K562 (cell line): Measurements from ENCODE around the gene MACROH2A2. TPM values are rescaled to one million over a fixed set of nuclear protein-coding genes. Genes with fewer than 3 reads are reported as not detected.

ENCODE experiments used
- ATAC-seq: fragments of 200-7000 bp; cut with Tn5 transposase; 3 replicates; pipeline ENCODE4 v1.9.1; 2020; ENCODE audit warnings: moderate library complexity
- BruUV-seq: library from RNA; stranded (reverse); fragments of 400-500 nt; replicated peaks from 2 replicates; lab custom pipeline; 2021; lab: Mats Ljungman, UMichigan
- CTCF ChIA-PET: fragments of 300-600 bp; formaldehyde crosslinking; extraction: SDS; loops from one replicate; lab custom pipeline; 2021; ENCODE audit warnings: low intra/inter-chr PET ratio; lab: Yijun Ruan, JAX
- POLR2A ChIA-PET: fragments of 300-600, 350-650 bp; sonication (Branson Sonifier 250); formaldehyde crosslinking; extraction: SDS; loops from one replicate; lab custom pipeline; 2021; ENCODE audit warnings: antibody characterized with exemption, inconsistent platforms; lab: Yijun Ruan, JAX
- DNase-seq, 4 experiments: peaks; one replicate each; pipeline versions ENCODE4 v3.0.0 to v3.0.0-alpha.2; 2011 to 2018; ENCODE audit warnings: low spot score in 3 of 4, mixed read lengths in 3 of 4; ENCODE audit errors: extremely low read depth in 1 of 4
- FAIRE-seq: peaks from 2 replicates; lab custom pipeline; 2011; peaks lifted over from hg19 to GRCh38; lab: Jason Lieb, UNC
- H2AFZ ChIP-seq: 2 replicates; pipeline ENCODE4 v1.6.0; 2011; ENCODE audit warnings: low read depth, low read length, control low read depth, inconsistent platforms
- H3K27ac ChIP-seq: fragments of 200-600 bp; 3 replicates; pipeline ENCODE4 v1.8.0; 2011; ENCODE audit warnings: low read depth, mild to moderate bottlenecking, control low read depth, inconsistent platforms, low read length, moderate library complexity, mixed read lengths; ENCODE audit errors: extremely low read depth
- H3K27me3 ChIP-seq, 2 experiments: fragments of 300-600 bp in 1 of 2; 2 replicates in 1 of 2; 3 replicates in 1 of 2; pipeline versions ENCODE4 v1.6.0 to v1.8.0; 2011; ENCODE audit warnings: inconsistent platforms in 2 of 2, low read length in 2 of 2, mild to moderate bottlenecking in 1 of 2, mixed read lengths in 1 of 2, moderate library complexity in 1 of 2; ENCODE audit not compliant: control insufficient read depth in 2 of 2, insufficient read depth in 2 of 2
- H3K36me3 ChIP-seq: fragments of 300-600 bp; 3 replicates; pipeline ENCODE4 v1.8.0; 2011; ENCODE audit warnings: mild to moderate bottlenecking, low read length, inconsistent platforms; ENCODE audit not compliant: control insufficient read depth, insufficient read depth
- H3K4me1 ChIP-seq, 2 experiments: fragments of 200-600 bp in 1 of 2; replicated peaks in 1 of 2; 2 replicates in 1 of 2; 3 replicates in 1 of 2; pipeline versions ENCODE4 v1.5.1 to v1.8.0; 2011; ENCODE audit warnings: inconsistent platforms in 2 of 2, low read length in 2 of 2, mild to moderate bottlenecking in 1 of 2, mixed read lengths in 1 of 2, moderate library complexity in 1 of 2; ENCODE audit not compliant: control insufficient read depth in 2 of 2, insufficient read depth in 2 of 2
- H3K4me2 ChIP-seq: 2 replicates; pipeline ENCODE4 v1.6.1; 2011; ENCODE audit warnings: low read length, control low read depth, inconsistent platforms, mixed read lengths; ENCODE audit not compliant: insufficient read depth
- H3K4me3 ChIP-seq: fragments of 200-600 bp; sonication (generic), shearing (Covaris generic); 2 replicates; pipeline ENCODE4 v1.5.1; 2016; ENCODE audit warnings: control low read depth, inconsistent platforms
- H3K79me2 ChIP-seq: fragments of 200-600 bp; 3 replicates; pipeline ENCODE4 v1.8.0; 2011; ENCODE audit warnings: low read length, inconsistent platforms; ENCODE audit not compliant: control insufficient read depth, insufficient read depth
- H3K9ac ChIP-seq, 2 experiments: 2 replicates each; pipeline versions ENCODE4 v1.6.0 to v1.6.1; 2011; ENCODE audit warnings: low read depth in 2 of 2, low read length in 2 of 2, control low read depth in 1 of 2, inconsistent platforms in 1 of 2, mild to moderate bottlenecking in 1 of 2, mixed read lengths in 1 of 2; ENCODE audit not compliant: insufficient read depth in 1 of 2
- H3K9me1 ChIP-seq: one replicate; pipeline ENCODE4 v1.6.0; 2011; ENCODE audit warnings: inconsistent platforms, mild to moderate bottlenecking, low read length, moderate library complexity; ENCODE audit not compliant: control insufficient read depth, insufficient read depth
- H3K9me3 ChIP-seq: replicated peaks from 2 replicates; pipeline ENCODE4 v1.5.1; 2011; ENCODE audit warnings: low read depth, low read length, inconsistent platforms; ENCODE audit not compliant: control insufficient read depth, insufficient read depth
- H4K20me1 ChIP-seq: replicated peaks from 2 replicates; pipeline ENCODE4 v1.6.1; 2011; ENCODE audit warnings: low read length, inconsistent platforms, mixed read lengths; ENCODE audit not compliant: control insufficient read depth, insufficient read depth
- CREBBP ChIP-seq: IDR thresholded peaks from one replicate; pipeline ENCODE4 v1.6.1; 2012; ENCODE audit warnings: low read depth, mild to moderate bottlenecking, control low read depth, inconsistent platforms, low read length
- E2F5 ChIP-seq: sonication (generic); formaldehyde crosslinking; IDR thresholded peaks from 2 replicates; pipeline ENCODE4 v1.8.0; 2022; ENCODE audit warnings: mild to moderate bottlenecking, missing genetic modification reagents
- FOXA3 ChIP-seq, 2 experiments: fragments of 450-650 bp in 1 of 2; sonication (generic) in 1 of 2; formaldehyde crosslinking; IDR thresholded peaks in 1 of 2; conservative IDR thresholded peaks in 1 of 2; 2 replicates each; pipeline versions ENCODE4 v1.4.0 to v1.8.0; 2020 to 2022; ENCODE audit warnings: mild to moderate bottlenecking in 2 of 2, missing genetic modification reagents in 1 of 2
- ILK ChIP-seq: fragments of 450-650 bp; IDR thresholded peaks from 2 replicates; pipeline ENCODE4 v1.6.1; 2016; ENCODE audit warnings: missing genetic modification characterization, low read depth, mild to moderate bottlenecking, missing compliant biosample characterization, moderate library complexity, borderline replicate concordance
- MYBL2 ChIP-seq, 2 experiments: fragments of 450-650 bp in 1 of 2; sonication (generic) in 1 of 2; formaldehyde crosslinking in 1 of 2; IDR thresholded peaks; 2 replicates each; pipeline versions ENCODE4 v1.6.1 to v1.8.1; 2017 to 2022; ENCODE audit warnings: borderline replicate concordance in 1 of 2, inconsistent platforms in 1 of 2, low read depth in 1 of 2, mild to moderate bottlenecking in 1 of 2, missing genetic modification reagents in 1 of 2, moderate library complexity in 1 of 2
- PTBP1 ChIP-seq: fragments of 200-400 bp; formaldehyde crosslinking; IDR thresholded peaks from 2 replicates; pipeline ENCODE4 v1.6.1; 2017; ENCODE audit warnings: low read depth, low read length
- SMARCC2 ChIP-seq: fragments of 450-650 bp; IDR thresholded peaks from 2 replicates; pipeline ENCODE4 v1.6.1; 2017; ENCODE audit warnings: antibody characterized with exemption, moderate library complexity, mild to moderate bottlenecking, low read depth
- XRCC4 ChIP-seq: IDR thresholded peaks from one replicate; pipeline ENCODE4 v1.6.1; 2011; ENCODE audit not compliant: insufficient read depth, insufficient read length; ENCODE audit errors: extremely low read depth
- WGBS: fragments of 100-300 bp; shearing (Covaris generic); methylation state at CpG from one replicate; pipeline ENCODE4 v1.1.6; 2016; ENCODE audit warnings: low coverage, mixed read lengths; ENCODE audit not compliant: insufficient coverage; ENCODE audit errors: missing lambda C conversion rate; 5-methylcytosine and 5-hydroxymethylcytosine counted together
- in situ Hi-C: fragments of 300-500 bp; cut with MboI; formaldehyde crosslinking; loops from 4 replicates; pipeline ENCODE4 v1.15.0; 2018; ENCODE audit warnings: inconsistent platforms, mixed read lengths
- intact Hi-C: fragments of 100-400 bp; cut with micrococcal nuclease; formaldehyde crosslinking; loops from 2 replicates; pipeline ENCODE4 v1.14.2; 2022
- polyA plus RNA-seq, 8 experiments: library from polyadenylated mRNA; depleted of rRNA in 4 of 8; stranded (reverse) in 5 of 8; unstranded in 3 of 8; fragments of >200 nt; fragmentation: Nextera tagmentation in 2 of 8; fragmentation: Illumina TruSeq in 1 of 8; extraction: Ambion mirVana in 2 of 8; extraction: Trizol in 1 of 8; gene quantifications; 2 replicates each; pipeline versions ENCODE4 v1.2.1 to v1.2.3, GENCODE V29; 2011 to 2014; ENCODE audit warnings: inconsistent platforms in 1 of 8, missing spikeins in 1 of 8
- total RNA-seq, 7 experiments: library from RNA; depleted of rRNA in 6 of 7; stranded (reverse); fragments of >200 nt in 6 of 7; fragmentation: Illumina TruSeq in 2 of 7; extraction: Trizol in 2 of 7; gene quantifications; 2 replicates each; pipeline versions ENCODE4 v1.2.1 to v1.2.3, GENCODE V29; 2011 to 2021; ENCODE audit warnings: low replicate concordance in 1 of 7
- TF ChIP-seq, protein P1 (sequence below): sonication (generic); formaldehyde crosslinking; IDR thresholded peaks from 2 replicates; pipeline ENCODE4 v1.8.1; 2023; ENCODE audit warnings: mild to moderate bottlenecking, missing genetic modification reagents

The MACROH2A2 gene
- total and polyA plus RNA-seq, 9 of the 15 experiments (the other 6 are each of a cell fraction or from before 2014, with no cell fraction given), result 0.07 TPM; not detected in 8

DNA sequence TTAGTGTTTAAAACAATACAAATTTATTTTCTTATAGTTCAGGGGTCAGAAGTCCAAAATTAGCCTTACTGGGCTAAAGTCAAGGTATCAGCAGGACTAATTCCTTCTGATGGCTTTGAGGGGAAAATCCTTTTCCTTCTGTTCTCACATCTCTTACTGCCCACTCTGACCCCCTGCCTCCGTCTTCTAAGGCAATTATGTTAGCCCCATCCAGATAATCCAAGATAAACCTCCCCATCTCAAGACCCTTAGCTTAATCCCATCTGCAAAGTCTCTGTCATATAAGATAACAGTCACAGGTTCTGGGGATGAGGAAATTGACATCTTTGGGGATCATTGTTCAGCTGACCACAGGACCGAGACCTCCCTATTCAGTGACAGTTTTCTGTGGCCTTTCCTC lies 22.3 kb downstream of the MACROH2A2 start (continued):
- TF ChIP-seq, protein P1, sequence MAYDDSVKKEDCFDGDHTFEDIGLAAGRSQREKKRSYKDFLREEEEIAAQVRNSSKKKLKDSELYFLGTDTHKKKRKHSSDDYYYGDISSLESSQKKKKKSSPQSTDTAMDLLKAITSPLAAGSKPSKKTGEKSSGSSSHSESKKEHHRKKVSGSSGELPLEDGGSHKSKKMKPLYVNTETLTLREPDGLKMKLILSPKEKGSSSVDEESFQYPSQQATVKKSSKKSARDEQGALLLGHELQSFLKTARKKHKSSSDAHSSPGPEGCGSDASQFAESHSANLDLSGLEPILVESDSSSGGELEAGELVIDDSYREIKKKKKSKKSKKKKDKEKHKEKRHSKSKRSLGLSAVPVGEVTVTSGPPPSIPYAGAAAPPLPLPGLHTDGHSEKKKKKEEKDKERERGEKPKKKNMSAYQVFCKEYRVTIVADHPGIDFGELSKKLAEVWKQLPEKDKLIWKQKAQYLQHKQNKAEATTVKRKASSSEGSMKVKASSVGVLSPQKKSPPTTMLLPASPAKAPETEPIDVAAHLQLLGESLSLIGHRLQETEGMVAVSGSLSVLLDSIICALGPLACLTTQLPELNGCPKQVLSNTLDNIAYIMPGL (CRISPR knock-in tag), result no peak
- TF ChIP-seq SMARCC2, result no peak
- no peak for TF ChIP-seq CREBBP
- no peak for TF ChIP-seq FOXA3 (CRISPR knock-in tag; conservative IDR thresholded peaks at IDR 0.05 in 1 of 2, IDR thresholded peaks at IDR 0.05 in 1 of 2)
- TF ChIP-seq XRCC4, result no peak
- TF ChIP-seq MYBL2 (IDR thresholded peaks at IDR 0.05; ENCODE audit: low read depth), result no peak
- TF ChIP-seq MYBL2 (CRISPR knock-in tag; IDR thresholded peaks at IDR 0.05; ENCODE audit: borderline replicate concordance), result no peak

DNA sequence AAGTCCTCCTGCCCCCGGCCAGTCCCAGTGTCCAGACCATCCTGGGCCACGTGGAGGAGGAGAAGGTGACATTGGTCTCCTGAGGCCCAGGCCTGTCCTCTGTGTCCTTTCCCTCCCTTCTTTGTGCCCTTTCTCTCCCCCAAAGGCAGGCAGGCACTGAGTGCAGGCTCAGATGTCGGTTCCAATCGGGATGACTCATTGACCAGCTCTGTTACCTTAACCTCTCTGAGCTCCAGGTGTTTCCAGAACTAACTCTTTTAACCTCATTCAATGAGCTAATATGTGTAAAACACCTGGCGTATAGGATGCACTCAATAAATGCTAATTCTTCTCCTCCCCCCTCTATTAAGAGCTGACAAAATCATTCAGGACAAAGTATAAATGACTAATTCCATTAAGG lies 25.7 kb downstream of the MACROH2A2 start:
- ChIA-PET CTCF (no interaction called here), POLR2A (interaction anchor here (0.6 to 1.4 kb wide), 5 partner anchors 11 to 880 kb away, joined by 4 to 5 read pairs (median 4); no protein-coding TSS in a partner anchor)
- no peaks in the 10 kb centered on the region for H3K36me3 ChIP-seq
- WGBS, result 1% methylated on average over 5 of the region's 5 CpGs
- H3K79me2 ChIP-seq, result no peaks in the 10 kb centered on the region
- H3K9me3 ChIP-seq, result no peaks in the 10 kb centered on the region
- no peak overlapping the region for H3K9ac ChIP-seq
- in situ Hi-C loops (no loop called here), intact Hi-C loops (no loop called here)
- H3K27me3 ChIP-seq, result peaks cover 58 to 60% of the 10 kb centered on the region in 2 experiments
- DNase-seq (no peak), FAIRE-seq (no peak), ATAC-seq (no peak)
- peaks cover 4% of the 10 kb centered on the region; the same call in 1 of the 2 replicates for H4K20me1 ChIP-seq
- no peak overlapping the region for H3K4me2 ChIP-seq
- no TSS peak for BruUV-seq
- no peaks in the 10 kb centered on the region for H3K9me1 ChIP-seq
- H3K4me1 ChIP-seq, result no peaks in the 10 kb centered on the region
- H3K27ac ChIP-seq, result no peak overlapping the region
- H3K4me3 ChIP-seq, result no peak overlapping the region
- H2AFZ ChIP-seq, result no peak overlapping the region
- TF ChIP-seq PTBP1 (no peak), ILK (no peak), E2F5 (CRISPR knock-in tag) (no peak)
